ENCODE results near the gene TTC27.

Gene TTC27

GRCh38 chr2:32775954-32776353 lies 148.1 kb downstream of the TTC27 start:
- no peak overlapping the region for H3K27ac ChIP-seq (ENCODE audit: low read length)
- H3K4me3 ChIP-seq (ENCODE audit: low read length in 2 of 2): no peak overlapping the region
- H3K9ac ChIP-seq (ENCODE audit: low read length in 2 of 2): no peak overlapping the region
- peaks cover 1 to 2% of the 10 kb centered on the region in 2 donors for H3K9me3 ChIP-seq (ENCODE audit: control insufficient read depth in 2 of 2, low read length in 2 of 2)
- no peaks in the 10 kb centered on the region for H3K27me3 ChIP-seq (ENCODE audit: control insufficient read depth in 1 of 2, insufficient read depth in 2 of 2, low read length in 2 of 2)
- H3K4me1 ChIP-seq (ENCODE audit: control insufficient read depth, insufficient read depth, low read length): no peaks in the 10 kb centered on the region
- peaks cover 0 to 2% of the 10 kb centered on the region in 2 donors for H3K36me3 ChIP-seq (ENCODE audit: control insufficient read depth in 2 of 2, insufficient read depth in 2 of 2, low read length in 2 of 2)

- peaks cover 2 to 3% of the 10 kb centered on the region in 2 donors for H3K9me3 ChIP-seq (ENCODE audit: control insufficient read depth in 2 of 2, low read length in 2 of 2)
- H3K36me3 ChIP-seq (ENCODE audit: control insufficient read depth in 2 of 2, insufficient read depth in 2 of 2, low read length in 2 of 2): peaks cover 0 to 3% of the 10 kb centered on the region in 2 donors
- no peak overlapping the region for H3K9ac ChIP-seq (ENCODE audit: low read length in 2 of 2)
- H3K4me3 ChIP-seq (ENCODE audit: low read length in 2 of 2): no peak overlapping the region
- H3K4me1 ChIP-seq (ENCODE audit: control insufficient read depth, insufficient read depth, low read length): no peaks in the 10 kb centered on the region
- H3K27me3 ChIP-seq (ENCODE audit: control insufficient read depth in 1 of 2, insufficient read depth in 2 of 2, low read length in 2 of 2): no peaks in the 10 kb centered on the region
- H3K27ac ChIP-seq (ENCODE audit: low read length): no peak overlapping the region
Measured at GRCh38 chr2:32777714-32778113, 149.9 kb downstream of the TTC27 start.

DNA sequence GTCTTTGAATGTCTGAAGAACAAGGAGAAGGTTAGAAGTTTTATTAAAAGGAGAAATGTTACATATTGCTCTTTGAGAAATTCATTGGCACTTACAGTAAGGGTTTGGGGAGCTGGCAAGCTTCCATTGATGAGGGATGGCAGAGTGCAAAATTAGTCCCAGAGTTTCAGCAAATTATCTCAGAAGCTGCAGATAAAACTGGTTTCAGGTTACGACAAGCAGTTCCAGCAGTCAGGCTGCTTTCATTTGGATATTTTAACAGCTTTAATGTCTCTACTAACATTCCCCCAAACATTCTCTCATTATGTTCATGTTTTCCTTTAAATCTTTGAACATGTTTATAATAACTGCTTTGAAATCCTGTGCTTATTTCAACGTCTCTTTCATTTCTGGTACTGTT lies 153.1 kb downstream of the TTC27 start:
- H3K4me3 ChIP-seq (ENCODE audit: low read length in 2 of 2): no peak overlapping the region
- no peaks in the 10 kb centered on the region for H3K4me1 ChIP-seq (ENCODE audit: control insufficient read depth, insufficient read depth, low read length)
- H3K27me3 ChIP-seq (ENCODE audit: control insufficient read depth in 1 of 2, insufficient read depth in 2 of 2, low read length in 2 of 2): no peaks in the 10 kb centered on the region
- no peak overlapping the region for H3K9ac ChIP-seq (ENCODE audit: low read length in 2 of 2)
- H3K27ac ChIP-seq (ENCODE audit: low read length): no peak overlapping the region
- H3K9me3 ChIP-seq (ENCODE audit: control insufficient read depth in 2 of 2, low read length in 2 of 2): peaks cover 2 to 3% of the 10 kb centered on the region in 2 donors
- H3K36me3 ChIP-seq (ENCODE audit: control insufficient read depth in 2 of 2, insufficient read depth in 2 of 2, low read length in 2 of 2): peaks cover 0 to 3% of the 10 kb centered on the region in 2 donors

DNA sequence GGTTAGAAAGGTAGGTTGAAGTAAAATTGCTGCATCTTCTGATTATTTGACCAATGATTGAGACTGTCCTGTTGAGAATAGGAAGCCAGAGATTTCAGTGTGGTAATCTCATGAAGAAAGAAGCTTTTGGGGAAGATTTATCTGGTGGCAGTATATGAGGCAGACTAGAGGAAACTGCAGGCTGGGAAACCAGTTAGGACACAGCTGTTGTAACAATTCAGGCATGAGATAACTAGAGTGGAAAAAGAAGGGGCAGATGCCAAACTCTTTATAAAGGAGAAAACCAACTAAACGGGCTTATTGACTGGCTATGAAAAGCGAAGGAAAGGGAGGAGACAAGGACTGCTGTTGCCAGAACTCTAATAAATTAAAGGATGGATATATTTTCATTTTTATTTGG lies 155.6 kb downstream of the TTC27 start:
- H3K27ac ChIP-seq (ENCODE audit: low read length): no peak overlapping the region
- H3K4me3 ChIP-seq (ENCODE audit: low read length in 2 of 2): no peak overlapping the region
- no peak overlapping the region for H3K9ac ChIP-seq (ENCODE audit: low read length in 2 of 2)
- H3K36me3 ChIP-seq (ENCODE audit: control insufficient read depth in 2 of 2, insufficient read depth in 2 of 2, low read length in 2 of 2): peaks cover 0 to 3% of the 10 kb centered on the region in 2 donors
- H3K9me3 ChIP-seq (ENCODE audit: control insufficient read depth in 2 of 2, low read length in 2 of 2): peaks cover 2 to 3% of the 10 kb centered on the region in 2 donors
- H3K4me1 ChIP-seq (ENCODE audit: control insufficient read depth, insufficient read depth, low read length): no peaks in the 10 kb centered on the region
- no peaks in the 10 kb centered on the region for H3K27me3 ChIP-seq (ENCODE audit: control insufficient read depth in 1 of 2, insufficient read depth in 2 of 2, low read length in 2 of 2)

DNA sequence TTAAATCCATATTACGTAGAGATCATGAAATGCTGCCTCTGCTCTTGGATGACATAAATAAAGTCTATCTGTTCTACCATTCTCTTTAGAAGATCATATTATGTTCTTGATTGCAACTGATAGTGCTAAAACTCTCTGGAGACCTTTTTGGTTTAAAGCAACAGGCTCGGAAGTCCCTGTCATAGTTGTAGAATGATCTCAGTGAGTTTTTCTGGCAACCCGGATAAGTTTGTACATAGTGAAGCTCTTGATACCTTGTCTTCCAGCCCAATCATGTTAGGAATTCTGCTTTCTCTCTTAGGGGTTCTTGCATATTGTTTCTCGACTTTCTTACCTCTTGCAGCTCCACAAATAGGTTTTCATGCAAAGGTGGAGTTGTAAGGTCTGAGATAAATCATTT lies 156.1 kb downstream of the TTC27 start:
- Histone ChIP-seq H3K4me3 (ENCODE audit: low read length in 2 of 2) (no peak overlapping the region), H3K27me3 (ENCODE audit: control insufficient read depth in 1 of 2, insufficient read depth in 2 of 2, low read length in 2 of 2) (no peaks in the 10 kb centered on the region), H3K36me3 (ENCODE audit: control insufficient read depth in 2 of 2, insufficient read depth in 2 of 2, low read length in 2 of 2) (peaks cover 0 to 3% of the 10 kb centered on the region in 2 donors), H3K4me1 (ENCODE audit: control insufficient read depth, insufficient read depth, low read length) (no peaks in the 10 kb centered on the region), H3K9ac (ENCODE audit: low read length in 2 of 2) (no peak overlapping the region), H3K27ac (ENCODE audit: low read length) (no peak overlapping the region), H3K9me3 (ENCODE audit: control insufficient read depth in 2 of 2, low read length in 2 of 2) (peaks cover 2 to 3% of the 10 kb centered on the region in 2 donors)

DNA sequence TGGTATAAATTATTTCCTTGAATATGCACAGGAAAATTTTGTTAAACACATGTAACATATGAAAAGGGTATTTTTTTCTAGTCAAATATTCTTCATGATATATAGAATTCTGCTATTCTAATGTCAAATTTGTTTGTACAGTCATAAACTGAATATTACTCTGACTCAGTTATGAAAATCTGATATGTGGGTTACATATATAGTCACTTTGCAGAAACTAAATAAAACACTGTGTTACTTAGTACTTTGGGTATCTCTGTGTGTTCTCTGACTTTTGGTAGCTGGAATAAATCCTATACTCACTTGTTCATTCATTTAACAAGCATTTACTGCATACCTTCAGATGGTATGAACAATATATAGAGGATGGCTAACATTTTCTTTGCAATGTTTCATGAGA lies 159.4 kb downstream of the TTC27 start:
- no peaks in the 10 kb centered on the region for H3K36me3 ChIP-seq (ENCODE audit: control insufficient read depth in 2 of 2, insufficient read depth in 2 of 2, low read length in 2 of 2)
- no peak overlapping the region for H3K27ac ChIP-seq (ENCODE audit: low read length)
- no peak overlapping the region for H3K9ac ChIP-seq (ENCODE audit: low read length in 2 of 2)
- no peaks in the 10 kb centered on the region for H3K4me1 ChIP-seq (ENCODE audit: control insufficient read depth, insufficient read depth, low read length)
- H3K9me3 ChIP-seq (ENCODE audit: control insufficient read depth in 2 of 2, low read length in 2 of 2): no peaks in the 10 kb centered on the region
- H3K4me3 ChIP-seq (ENCODE audit: low read length in 2 of 2): no peak overlapping the region
- H3K27me3 ChIP-seq (ENCODE audit: control insufficient read depth in 1 of 2, insufficient read depth in 2 of 2, low read length in 2 of 2): no peaks in the 10 kb centered on the region

DNA sequence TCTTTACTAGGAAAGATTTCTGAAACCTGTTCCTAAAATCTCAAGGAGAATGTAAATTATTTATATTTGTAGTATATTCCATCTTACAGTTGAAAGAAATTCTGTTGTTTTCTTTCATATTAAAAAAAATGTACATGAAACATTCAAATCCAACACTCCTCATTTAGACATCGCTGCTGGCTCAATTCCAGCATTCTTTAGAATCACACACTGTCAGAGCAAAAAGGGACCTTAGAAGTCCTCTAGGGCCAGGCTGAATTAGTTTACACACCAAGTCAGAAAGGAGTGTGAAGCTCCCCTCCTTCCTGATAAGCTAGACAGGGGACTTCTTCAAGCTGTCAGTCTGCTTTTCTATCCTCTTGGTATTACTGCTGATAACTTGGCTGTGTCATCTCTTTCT lies 160.3 kb downstream of the TTC27 start:
- Histone ChIP-seq H3K9me3 (ENCODE audit: control insufficient read depth in 2 of 2, low read length in 2 of 2) (no peaks in the 10 kb centered on the region), H3K27me3 (ENCODE audit: control insufficient read depth in 1 of 2, insufficient read depth in 2 of 2, low read length in 2 of 2) (no peaks in the 10 kb centered on the region), H3K4me1 (ENCODE audit: control insufficient read depth, insufficient read depth, low read length) (no peaks in the 10 kb centered on the region), H3K9ac (ENCODE audit: low read length in 2 of 2) (no peak overlapping the region), H3K4me3 (ENCODE audit: low read length in 2 of 2) (no peak overlapping the region), H3K27ac (ENCODE audit: low read length) (no peak overlapping the region), H3K36me3 (ENCODE audit: control insufficient read depth in 2 of 2, insufficient read depth in 2 of 2, low read length in 2 of 2) (no peaks in the 10 kb centered on the region)

DNA sequence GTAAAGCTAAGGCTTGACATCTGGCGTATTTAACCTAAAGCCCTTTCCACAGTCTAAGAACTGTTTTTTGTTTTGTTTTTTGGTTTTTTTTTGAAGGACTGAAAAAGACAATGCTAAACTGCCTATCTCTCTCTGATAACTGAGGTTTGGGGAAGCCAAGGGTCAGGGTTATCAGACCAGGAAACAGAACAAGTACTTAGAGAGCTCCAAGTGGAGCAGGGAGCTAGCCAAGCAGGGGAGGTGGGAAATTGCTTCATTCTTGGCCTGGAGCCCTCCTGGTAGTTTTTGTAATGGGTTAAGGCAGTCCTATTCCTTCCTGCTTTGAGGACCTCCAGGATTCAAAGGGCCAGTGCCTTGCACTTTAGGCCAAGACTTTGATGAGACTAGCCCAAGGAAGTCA lies 164.6 kb downstream of the TTC27 start:
- Histone ChIP-seq H3K4me1 (ENCODE audit: control insufficient read depth, insufficient read depth, low read length) (no peaks in the 10 kb centered on the region), H3K27me3 (ENCODE audit: control insufficient read depth in 1 of 2, insufficient read depth in 2 of 2, low read length in 2 of 2) (no peaks in the 10 kb centered on the region), H3K4me3 (ENCODE audit: low read length in 2 of 2) (no peak overlapping the region), H3K9me3 (ENCODE audit: control insufficient read depth in 2 of 2, low read length in 2 of 2) (no peaks in the 10 kb centered on the region), H3K27ac (ENCODE audit: low read length) (no peak overlapping the region), H3K36me3 (ENCODE audit: control insufficient read depth in 2 of 2, insufficient read depth in 2 of 2, low read length in 2 of 2) (no peaks in the 10 kb centered on the region), H3K9ac (ENCODE audit: low read length in 2 of 2) (no peak overlapping the region)

- H3K9me3 ChIP-seq (ENCODE audit: control insufficient read depth in 2 of 2, low read length in 2 of 2): no peaks in the 10 kb centered on the region
- no peak overlapping the region for H3K27ac ChIP-seq (ENCODE audit: low read length)
- peaks cover 3% of the 10 kb centered on the region in 2 donors for H3K36me3 ChIP-seq (ENCODE audit: control insufficient read depth in 2 of 2, insufficient read depth in 2 of 2, low read length in 2 of 2)
- no peak overlapping the region for H3K4me3 ChIP-seq (ENCODE audit: low read length in 2 of 2)
- H3K9ac ChIP-seq (ENCODE audit: low read length in 2 of 2): no peak overlapping the region
- no peaks in the 10 kb centered on the region for H3K27me3 ChIP-seq (ENCODE audit: control insufficient read depth in 1 of 2, insufficient read depth in 2 of 2, low read length in 2 of 2)
- no peaks in the 10 kb centered on the region for H3K4me1 ChIP-seq (ENCODE audit: control insufficient read depth, insufficient read depth, low read length)
Measured at GRCh38 chr2:32798829-32799228, 171.0 kb downstream of the TTC27 start.

- Histone ChIP-seq H3K27me3 (ENCODE audit: control insufficient read depth in 1 of 2, insufficient read depth in 2 of 2, low read length in 2 of 2) (no peaks in the 10 kb centered on the region), H3K4me3 (ENCODE audit: low read length in 2 of 2) (no peak overlapping the region), H3K36me3 (ENCODE audit: control insufficient read depth in 2 of 2, insufficient read depth in 2 of 2, low read length in 2 of 2) (peaks cover 3% of the 10 kb centered on the region in 2 donors), H3K4me1 (ENCODE audit: control insufficient read depth, insufficient read depth, low read length) (no peaks in the 10 kb centered on the region), H3K27ac (ENCODE audit: low read length) (no peak overlapping the region), H3K9me3 (ENCODE audit: control insufficient read depth in 2 of 2, low read length in 2 of 2) (no peaks in the 10 kb centered on the region), H3K9ac (ENCODE audit: low read length in 2 of 2) (no peak overlapping the region)
Measured at GRCh38 chr2:32801741-32802140, 173.9 kb downstream of the TTC27 start.

DNA sequence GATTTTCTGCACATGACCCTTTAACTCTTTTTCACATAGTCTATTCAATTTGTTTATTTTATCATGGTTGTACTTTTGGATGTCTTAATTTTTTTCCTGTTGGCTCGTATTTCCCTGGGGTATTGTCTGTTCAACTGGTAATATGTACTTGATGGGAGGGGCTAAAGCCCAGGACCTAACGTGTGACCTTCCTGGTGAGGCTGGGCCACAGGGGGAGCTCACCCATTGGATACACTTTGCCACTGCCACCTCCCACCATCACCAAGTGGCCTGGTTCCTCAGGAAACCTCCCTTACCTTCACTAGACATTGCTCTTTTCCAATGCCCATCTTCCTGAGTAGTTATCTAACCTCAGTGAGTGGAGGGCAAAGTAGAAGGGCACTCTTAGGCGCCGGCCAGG lies 175.0 kb downstream of the TTC27 start:
- H3K27ac ChIP-seq (ENCODE audit: low read length): no peak overlapping the region
- no peaks in the 10 kb centered on the region for H3K9me3 ChIP-seq (ENCODE audit: control insufficient read depth in 2 of 2, low read length in 2 of 2)
- H3K4me1 ChIP-seq (ENCODE audit: control insufficient read depth, insufficient read depth, low read length): no peaks in the 10 kb centered on the region
- no peak overlapping the region for H3K9ac ChIP-seq (ENCODE audit: low read length in 2 of 2)
- H3K27me3 ChIP-seq (ENCODE audit: control insufficient read depth in 1 of 2, insufficient read depth in 2 of 2, low read length in 2 of 2): no peaks in the 10 kb centered on the region
- H3K4me3 ChIP-seq (ENCODE audit: low read length in 2 of 2): no peak overlapping the region
- H3K36me3 ChIP-seq (ENCODE audit: control insufficient read depth in 2 of 2, insufficient read depth in 2 of 2, low read length in 2 of 2): peaks cover 3% of the 10 kb centered on the region in 2 donors
